ENCODE measurements around the gene LOX.

The LOX gene

GRCh38 chr5:122064992-122065391 lies 13.1 kb downstream of the LOX start:
- H3K27me3 ChIP-seq: no peaks in the 10 kb centered on the region
- no peaks in the 10 kb centered on the region for H3K9me3 ChIP-seq
- no peaks in the 10 kb centered on the region for H3K4me1 ChIP-seq
- TF ChIP-seq, protein P1, sequence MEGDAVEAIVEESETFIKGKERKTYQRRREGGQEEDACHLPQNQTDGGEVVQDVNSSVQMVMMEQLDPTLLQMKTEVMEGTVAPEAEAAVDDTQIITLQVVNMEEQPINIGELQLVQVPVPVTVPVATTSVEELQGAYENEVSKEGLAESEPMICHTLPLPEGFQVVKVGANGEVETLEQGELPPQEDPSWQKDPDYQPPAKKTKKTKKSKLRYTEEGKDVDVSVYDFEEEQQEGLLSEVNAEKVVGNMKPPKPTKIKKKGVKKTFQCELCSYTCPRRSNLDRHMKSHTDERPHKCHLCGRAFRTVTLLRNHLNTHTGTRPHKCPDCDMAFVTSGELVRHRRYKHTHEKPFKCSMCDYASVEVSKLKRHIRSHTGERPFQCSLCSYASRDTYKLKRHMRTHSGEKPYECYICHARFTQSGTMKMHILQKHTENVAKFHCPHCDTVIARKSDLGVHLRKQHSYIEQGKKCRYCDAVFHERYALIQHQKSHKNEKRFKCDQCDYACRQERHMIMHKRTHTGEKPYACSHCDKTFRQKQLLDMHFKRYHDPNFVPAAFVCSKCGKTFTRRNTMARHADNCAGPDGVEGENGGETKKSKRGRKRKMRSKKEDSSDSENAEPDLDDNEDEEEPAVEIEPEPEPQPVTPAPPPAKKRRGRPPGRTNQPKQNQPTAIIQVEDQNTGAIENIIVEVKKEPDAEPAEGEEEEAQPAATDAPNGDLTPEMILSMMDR (IDR thresholded peaks at IDR 0.05; ENCODE audit: low read depth, low read length): no peak
- no peak overlapping the region for H3K4me3 ChIP-seq (ENCODE audit: low read depth, low read length)
- DNase-seq: no peak
- H3K36me3 ChIP-seq: no peaks in the 10 kb centered on the region

- Histone ChIP-seq H3K27me3 (no peaks in the 10 kb centered on the region), H3K4me3 (ENCODE audit: low read depth, low read length) (no peak overlapping the region), H3K9me3 (no peaks in the 10 kb centered on the region), H3K36me3 (no peaks in the 10 kb centered on the region), H3K4me1 (no peaks in the 10 kb centered on the region)
- TF ChIP-seq, protein P1 (IDR thresholded peaks at IDR 0.05; ENCODE audit: low read depth, low read length): no peak
- DNase-seq: no peak
Observed at GRCh38 chr5:122063836-122064235, 14.2 kb downstream of the LOX start.

DNA sequence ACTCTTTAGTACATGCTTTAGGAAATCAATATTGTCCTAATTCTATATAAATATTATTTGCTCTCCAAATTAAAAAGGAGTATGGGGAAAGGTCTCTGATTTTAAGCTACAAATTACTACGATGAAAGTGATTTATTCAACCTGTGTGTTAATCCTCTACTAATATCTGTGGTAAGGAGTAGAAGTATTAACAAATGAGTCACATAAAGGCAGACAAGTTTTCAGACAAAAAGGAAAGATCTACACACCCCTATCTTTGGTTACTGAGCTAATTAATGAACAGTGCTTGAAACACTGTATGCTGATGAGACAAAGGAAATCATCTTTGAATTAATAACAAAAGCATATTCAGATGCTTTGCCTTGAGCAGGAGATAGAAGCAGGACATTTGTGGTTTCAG lies 15.9 kb downstream of the LOX start:
- no peak overlapping the region for H3K4me3 ChIP-seq (ENCODE audit: low read depth, low read length)
- H3K36me3 ChIP-seq: no peaks in the 10 kb centered on the region
- TF ChIP-seq, protein P1 (IDR thresholded peaks at IDR 0.05; ENCODE audit: low read depth, low read length): no peak
- H3K4me1 ChIP-seq: no peaks in the 10 kb centered on the region
- DNase-seq: no peak
- H3K9me3 ChIP-seq: no peaks in the 10 kb centered on the region
- H3K27me3 ChIP-seq: no peaks in the 10 kb centered on the region

DNA sequence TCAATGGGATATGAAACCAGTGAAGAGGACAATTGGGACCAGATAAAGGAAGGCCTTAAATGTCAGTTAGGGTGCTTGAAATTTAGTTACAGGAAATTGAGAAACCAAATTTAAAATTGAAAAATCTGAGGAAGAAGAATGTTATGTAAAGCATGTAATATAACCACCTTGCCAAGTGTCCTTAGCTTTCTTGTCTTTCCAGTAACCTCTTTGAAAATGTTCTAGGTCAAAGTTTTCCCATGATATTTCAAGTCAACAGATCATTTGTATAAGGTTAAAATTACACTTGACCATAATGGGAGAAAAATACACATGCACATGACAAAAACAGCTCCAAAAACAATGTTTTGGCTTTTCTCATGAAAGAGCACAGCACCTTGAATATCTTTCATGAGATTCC lies 21.1 kb downstream of the LOX start:
- H3K36me3 ChIP-seq: no peaks in the 10 kb centered on the region
- H3K27me3 ChIP-seq: no peaks in the 10 kb centered on the region
- H3K9me3 ChIP-seq: no peaks in the 10 kb centered on the region; the same call in 1 of the 2 replicates
- H3K4me3 ChIP-seq (ENCODE audit: low read depth, low read length): no peak overlapping the region
- TF ChIP-seq, protein P1 (IDR thresholded peaks at IDR 0.05; ENCODE audit: low read depth, low read length): no peak
- H3K4me1 ChIP-seq: peaks cover 9% of the 10 kb centered on the region; the same call in 1 of the 2 replicates
- DNase-seq: no peak

DNA sequence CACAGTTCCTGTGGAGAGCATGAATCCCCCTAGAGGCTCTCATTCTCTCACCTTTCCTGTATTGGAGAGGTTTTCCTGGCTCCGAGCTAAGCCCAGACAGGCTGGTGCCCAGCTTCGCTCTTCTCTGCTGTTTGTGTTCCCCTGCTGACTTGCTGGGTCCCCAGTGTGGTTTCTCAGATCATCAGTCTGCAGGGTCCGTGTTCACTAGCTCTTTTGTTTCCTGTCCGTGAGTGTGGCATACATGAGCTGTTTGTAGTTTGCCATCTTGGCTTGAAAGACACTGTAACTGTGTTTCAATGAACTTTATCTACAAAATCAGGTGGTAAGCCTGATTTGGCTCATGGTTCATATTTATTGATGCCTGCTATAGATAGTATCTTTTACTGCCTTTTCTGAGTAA lies 23.8 kb downstream of the LOX start:
- H3K4me3 ChIP-seq (ENCODE audit: low read depth, low read length): no peak overlapping the region
- no peak for DNase-seq
- no peaks in the 10 kb centered on the region for H3K27me3 ChIP-seq
- no peaks in the 10 kb centered on the region; the same call in 1 of the 2 replicates for H3K9me3 ChIP-seq
- H3K36me3 ChIP-seq: no peaks in the 10 kb centered on the region
- peaks cover 9% of the 10 kb centered on the region; the same call in 1 of the 2 replicates for H3K4me1 ChIP-seq
- TF ChIP-seq, protein P1 (IDR thresholded peaks at IDR 0.05; ENCODE audit: low read depth, low read length): no peak

DNA sequence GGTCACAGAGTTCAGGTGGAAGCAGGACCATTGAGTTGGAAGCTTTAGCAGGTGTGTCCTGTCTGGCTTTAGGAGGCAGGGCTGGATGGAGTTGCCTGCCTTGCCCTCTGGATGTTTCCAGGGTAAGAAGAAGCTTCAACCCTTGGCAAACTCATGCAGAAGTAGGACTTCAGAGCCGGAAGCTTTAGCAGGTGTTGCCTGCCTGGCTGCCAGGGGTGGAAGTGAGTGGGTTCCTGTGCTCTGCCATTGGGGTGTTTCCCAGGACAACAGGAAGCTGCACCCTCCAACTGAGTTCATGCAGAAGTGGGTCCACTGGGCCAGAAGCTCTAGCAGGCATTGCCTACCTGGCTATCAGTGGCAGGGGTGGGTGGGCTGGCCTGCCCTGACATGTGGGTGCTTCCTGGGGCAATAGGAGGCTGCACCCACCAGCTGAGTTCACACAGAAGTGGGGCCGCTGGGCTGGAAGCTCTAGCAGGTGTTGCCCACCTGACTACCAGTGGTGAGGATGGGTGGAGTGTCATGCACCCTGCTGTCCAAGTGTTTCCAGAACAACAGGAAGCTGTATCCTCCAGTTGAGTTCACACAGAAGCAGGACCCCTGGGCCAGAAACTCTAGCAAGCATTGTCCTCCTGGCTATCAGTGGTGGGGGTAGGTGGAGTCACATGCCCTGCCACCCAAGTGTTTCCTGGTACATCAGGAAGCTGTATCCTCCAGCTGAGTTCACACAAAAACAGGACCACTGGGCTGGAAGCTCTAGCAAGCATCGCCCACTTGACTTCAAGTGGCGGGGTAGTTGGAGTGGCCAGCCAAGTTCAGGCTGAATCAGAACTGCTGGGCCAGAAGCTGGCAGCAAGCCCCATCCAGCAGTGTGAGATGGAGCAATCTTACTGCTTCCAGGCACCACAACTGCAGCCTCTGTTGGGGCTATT lies 24.6 kb downstream of the LOX start:
- no peaks in the 10 kb centered on the region for H3K27me3 ChIP-seq
- no peaks in the 10 kb centered on the region; the same call in 1 of the 2 replicates for H3K9me3 ChIP-seq
- H3K36me3 ChIP-seq: no peaks in the 10 kb centered on the region
- TF ChIP-seq, protein P1 (IDR thresholded peaks at IDR 0.05; ENCODE audit: low read depth, low read length): no peak
- H3K4me1 ChIP-seq: peaks cover 9% of the 10 kb centered on the region; the same call in 1 of the 2 replicates
- peak; percentile 59 for DNase-seq
- no peak overlapping the region for H3K4me3 ChIP-seq (ENCODE audit: low read depth, low read length)

All from BE2C (cell line).